Tibial nerve (tissue), 4 donors: Measurements from ENCODE around the gene LRCH4.

Experiments used
- EP300 ChIP-seq, 2 donors: sonication (generic); formaldehyde crosslinking; IDR thresholded peaks; one replicate each; pipeline ENCODE4 v1.6.1; 2017; ENCODE audit warnings: antibody characterized with exemption in 2 of 2, mild to moderate bottlenecking in 1 of 2
- POLR2A ChIP-seq, 2 donors: fragments of 450-650 bp; IDR thresholded peaks; one replicate each; pipeline ENCODE4 v1.6.1; 2017; ENCODE audit warnings: antibody characterized with exemption in 2 of 2, mild to moderate bottlenecking in 2 of 2, moderate library complexity in 2 of 2
- TF ChIP-seq, protein P1 (sequence below), 5 experiments: fragments of 200-600 bp in 3 of 5; fragments of 450-650 bp in 2 of 5; sonication (generic) in 3 of 5; IDR thresholded peaks; one replicate each; pipeline ENCODE4 v1.5.1; 2016 to 2019; ENCODE audit warnings: antibody characterized with exemption in 5 of 5, mild to moderate bottlenecking in 3 of 5, moderate library complexity in 2 of 5

DNA sequence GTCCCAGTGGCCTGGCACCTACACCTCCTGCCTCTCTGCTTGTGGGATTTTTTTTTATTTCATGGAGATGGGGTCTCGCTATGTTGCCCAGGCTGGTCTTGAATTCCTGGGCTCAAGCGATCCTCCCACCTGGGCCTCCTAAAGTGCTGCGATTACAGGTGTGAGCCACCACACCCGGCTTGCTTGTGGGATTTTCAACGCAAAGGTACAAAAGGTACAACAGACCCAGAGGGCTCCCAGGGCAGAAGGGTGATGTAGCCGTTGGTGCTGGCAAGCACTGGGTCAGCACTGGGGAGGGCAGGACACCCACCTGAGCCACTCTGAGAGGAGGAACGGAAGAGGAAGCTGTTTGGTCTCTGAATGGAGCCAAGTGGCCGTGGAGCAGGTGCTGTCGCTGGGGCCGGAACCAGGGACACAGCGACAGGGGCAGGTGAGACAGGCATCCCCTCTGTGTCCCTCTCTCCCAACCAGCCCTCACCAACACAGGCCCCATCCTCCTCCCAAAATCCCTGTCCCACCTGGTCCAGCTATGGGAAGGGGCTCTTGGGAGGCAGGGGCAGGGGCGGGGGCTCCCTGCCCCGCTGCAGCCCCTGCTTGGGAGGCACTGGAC lies 9.4 kb downstream of the LRCH4 start:
- TF ChIP-seq, protein P1, sequence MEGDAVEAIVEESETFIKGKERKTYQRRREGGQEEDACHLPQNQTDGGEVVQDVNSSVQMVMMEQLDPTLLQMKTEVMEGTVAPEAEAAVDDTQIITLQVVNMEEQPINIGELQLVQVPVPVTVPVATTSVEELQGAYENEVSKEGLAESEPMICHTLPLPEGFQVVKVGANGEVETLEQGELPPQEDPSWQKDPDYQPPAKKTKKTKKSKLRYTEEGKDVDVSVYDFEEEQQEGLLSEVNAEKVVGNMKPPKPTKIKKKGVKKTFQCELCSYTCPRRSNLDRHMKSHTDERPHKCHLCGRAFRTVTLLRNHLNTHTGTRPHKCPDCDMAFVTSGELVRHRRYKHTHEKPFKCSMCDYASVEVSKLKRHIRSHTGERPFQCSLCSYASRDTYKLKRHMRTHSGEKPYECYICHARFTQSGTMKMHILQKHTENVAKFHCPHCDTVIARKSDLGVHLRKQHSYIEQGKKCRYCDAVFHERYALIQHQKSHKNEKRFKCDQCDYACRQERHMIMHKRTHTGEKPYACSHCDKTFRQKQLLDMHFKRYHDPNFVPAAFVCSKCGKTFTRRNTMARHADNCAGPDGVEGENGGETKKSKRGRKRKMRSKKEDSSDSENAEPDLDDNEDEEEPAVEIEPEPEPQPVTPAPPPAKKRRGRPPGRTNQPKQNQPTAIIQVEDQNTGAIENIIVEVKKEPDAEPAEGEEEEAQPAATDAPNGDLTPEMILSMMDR (IDR thresholded peaks at IDR 0.05) = no peak
- no peak for TF ChIP-seq POLR2A (IDR thresholded peaks at IDR 0.05)
- no peak for TF ChIP-seq EP300 (IDR thresholded peaks at IDR 0.05)
